H9 (cell line): ENCODE data around the gene MRTFA. TPM values are rescaled to one million over a fixed set of nuclear protein-coding genes. Genes with fewer than 3 reads are reported as not detected.
"Not testable (repeated sequence)": the region's sequence is repeated elsewhere in the genome, so short reads cannot be mapped to it uniquely, and the experiment has no call there.

Source experiments
- DNase-seq: peaks from one replicate; pipeline ENCODE4 v3.0.0-alpha.2; 2017
- H2AFZ ChIP-seq: one replicate; pipeline ENCODE4 v1.6.1; 2013; ENCODE audit warnings: mild to moderate bottlenecking, low read length, control low read depth, moderate library complexity
- H2AK5ac ChIP-seq: 2 replicates; pipeline ENCODE4 v1.6.1; 2013; ENCODE audit warnings: low read length, control low read depth, mixed read lengths; ENCODE audit not compliant: insufficient read length
- H2BK120ac ChIP-seq: one replicate; pipeline ENCODE4 v1.6.1; 2013; ENCODE audit warnings: low read depth, mild to moderate bottlenecking, low read length, control low read depth, inconsistent platforms; ENCODE audit not compliant: poor library complexity, severe bottlenecking
- H2BK12ac ChIP-seq: 2 replicates; pipeline ENCODE4 v1.6.1; 2013; ENCODE audit warnings: low read length, control low read depth, mixed read lengths, low read depth; ENCODE audit not compliant: insufficient read length
- H2BK15ac ChIP-seq: 2 replicates; pipeline ENCODE4 v1.6.1; 2013; ENCODE audit warnings: low read depth, low read length, control low read depth
- H2BK20ac ChIP-seq: one replicate; pipeline ENCODE4 v1.6.1; 2013; ENCODE audit warnings: low read depth, mild to moderate bottlenecking, low read length, control low read depth, inconsistent platforms; ENCODE audit not compliant: poor library complexity, severe bottlenecking
- H2BK5ac ChIP-seq: 2 replicates; pipeline ENCODE4 v1.6.1; 2013; ENCODE audit warnings: low read length, control low read depth, mixed read lengths; ENCODE audit not compliant: insufficient read length
- H3K14ac ChIP-seq: 2 replicates; pipeline ENCODE4 v1.6.1; 2013; ENCODE audit warnings: low read length, control low read depth; ENCODE audit not compliant: insufficient read depth
- H3K18ac ChIP-seq: 2 replicates; pipeline ENCODE4 v1.6.1; 2013; ENCODE audit warnings: low read depth, mild to moderate bottlenecking, mixed read lengths, low read length, control low read depth; ENCODE audit not compliant: insufficient read length
- H3K23ac ChIP-seq: 2 replicates; pipeline ENCODE4 v1.6.1; 2013; ENCODE audit warnings: low read length, control low read depth, mixed read lengths, low read depth; ENCODE audit not compliant: insufficient read length
- H3K23me2 ChIP-seq: 2 replicates; pipeline ENCODE4 v1.6.1; 2013; ENCODE audit warnings: low read depth, mild to moderate bottlenecking, mixed read lengths, low read length, control low read depth; ENCODE audit not compliant: insufficient read length, poor library complexity, severe bottlenecking
- H3K27ac ChIP-seq: 2 replicates; pipeline ENCODE4 v1.5.1; 2013; ENCODE audit warnings: low read length, control low read depth, mixed read lengths, low read depth; ENCODE audit not compliant: insufficient read length
- H3K27me3 ChIP-seq: 2 replicates; pipeline ENCODE4 v1.6.1; 2013; ENCODE audit warnings: low read length, control low read depth, inconsistent platforms; ENCODE audit not compliant: insufficient read depth
- H3K4ac ChIP-seq: 2 replicates; pipeline ENCODE4 v1.6.1; 2013; ENCODE audit warnings: low read depth, mild to moderate bottlenecking, control low read depth, inconsistent platforms, low read length, moderate library complexity
- H3K4me1 ChIP-seq: 2 replicates; pipeline ENCODE4 v1.6.1; 2013; ENCODE audit warnings: low read length, control low read depth, inconsistent platforms; ENCODE audit not compliant: insufficient read depth
- H3K4me2 ChIP-seq: 2 replicates; pipeline ENCODE4 v1.6.1; 2013; ENCODE audit warnings: low read length, control low read depth, mixed read lengths; ENCODE audit not compliant: insufficient read length, insufficient read depth
- H3K56ac ChIP-seq: 2 replicates; pipeline ENCODE4 v1.6.1; 2013; ENCODE audit warnings: low read depth, mild to moderate bottlenecking, mixed read lengths, low read length, control low read depth; ENCODE audit not compliant: insufficient read length
- H3K79me1 ChIP-seq: 2 replicates; pipeline ENCODE4 v1.6.1; 2013; ENCODE audit warnings: low read depth, mild to moderate bottlenecking, moderate library complexity, low read length, control low read depth, inconsistent platforms; ENCODE audit not compliant: insufficient read depth, poor library complexity, severe bottlenecking
- H3K79me2 ChIP-seq: 2 replicates; pipeline ENCODE4 v1.6.1; 2013; ENCODE audit warnings: low read length, control low read depth, inconsistent platforms; ENCODE audit not compliant: insufficient read depth
- H3K9ac ChIP-seq: 2 replicates; pipeline ENCODE4 v1.6.1; 2013; ENCODE audit warnings: low read length, control low read depth, mixed read lengths; ENCODE audit not compliant: insufficient read length; ENCODE audit errors: extremely low read depth
- H3K9me3 ChIP-seq: one replicate; pipeline ENCODE4 v1.6.1; 2013; ENCODE audit warnings: low read depth, low read length, inconsistent platforms; ENCODE audit not compliant: control insufficient read depth
- H3T11ph ChIP-seq: one replicate; pipeline ENCODE4 v1.6.1; 2013; ENCODE audit warnings: mild to moderate bottlenecking, low read length, control low read depth, inconsistent platforms
- H4K20me1 ChIP-seq: one replicate; pipeline ENCODE4 v1.6.1; 2013; ENCODE audit not compliant: control insufficient read depth, insufficient read length, insufficient read depth
- H4K5ac ChIP-seq: 2 replicates; pipeline ENCODE4 v1.6.1; 2013; ENCODE audit warnings: low read depth, mild to moderate bottlenecking, mixed read lengths, low read length, control low read depth; ENCODE audit not compliant: insufficient read length
- H4K8ac ChIP-seq: replicated peaks from 2 replicates; pipeline ENCODE4 v1.6.1; 2013; ENCODE audit warnings: low read length, control low read depth, mixed read lengths, low read depth; ENCODE audit not compliant: insufficient read length
- H4K91ac ChIP-seq: 2 replicates; pipeline ENCODE4 v1.6.1; 2013; ENCODE audit warnings: low read depth, mild to moderate bottlenecking, moderate library complexity, mixed read lengths, low read length, control low read depth; ENCODE audit not compliant: insufficient read length
- H3K27ac Mint-ChIP-seq, 3 experiments: 2 replicates in 2 of 3; 3 replicates in 1 of 3; pipeline ENCODE4 v1.8.0; 2020 to 2021; ENCODE audit warnings: mixed read lengths in 3 of 3, mild to moderate bottlenecking in 1 of 3, moderate library complexity in 1 of 3
- H3K27me3 Mint-ChIP-seq: 2 replicates; pipeline ENCODE4 v1.8.0; 2021; ENCODE audit warnings: low read depth, mild to moderate bottlenecking, moderate library complexity, mixed read lengths
- H3K36me3 Mint-ChIP-seq, 3 experiments: 2 replicates in 2 of 3; 3 replicates in 1 of 3; pipeline ENCODE4 v1.8.0; 2020 to 2021; ENCODE audit warnings: low read depth in 3 of 3, mixed read lengths in 3 of 3; ENCODE audit not compliant: insufficient read depth in 1 of 3
- H3K4me1 Mint-ChIP-seq, 2 experiments: 2 replicates each; pipeline ENCODE4 v1.8.0; 2020; ENCODE audit warnings: mixed read lengths in 2 of 2
- H3K4me3 Mint-ChIP-seq, 2 experiments: 2 replicates in 1 of 2; 3 replicates in 1 of 2; pipeline ENCODE4 v1.8.0; 2020 to 2021; ENCODE audit warnings: mild to moderate bottlenecking in 2 of 2, mixed read lengths in 2 of 2, moderate library complexity in 1 of 2
- H3K9me3 Mint-ChIP-seq, 2 experiments: 2 replicates in 1 of 2; 3 replicates in 1 of 2; pipeline ENCODE4 v1.8.0; 2020; ENCODE audit warnings: mild to moderate bottlenecking in 2 of 2, mixed read lengths in 2 of 2, moderate library complexity in 1 of 2
- CTCF ChIP-seq: fragments of 200-600 bp; sonication (generic); conservative IDR thresholded peaks from 3 replicates; pipeline ENCODE4 v1.8.0; 2021; ENCODE audit warnings: antibody characterized with exemption, mild to moderate bottlenecking
- WGBS: extraction: QIAGEN DNeasy Blood & Tissue Kit; methylation state at CpG from one replicate; pipeline ENCODE4 v1.1.7; 2013; ENCODE audit warnings: missing lambda C conversion rate, low lambda C conversion rate, mixed read lengths; ENCODE audit not compliant: insufficient read length; ENCODE audit errors: extremely low coverage; 5-methylcytosine and 5-hydroxymethylcytosine counted together
- total RNA-seq: library from RNA; stranded (reverse); gene quantifications from 2 replicates; pipeline ENCODE4 v1.2.1, GENCODE V29; 2021

The MRTFA gene
- total RNA-seq, 1 experiment from 2014 or later = 38.1 TPM

GRCh38 chr22:40509401-40510134 lies 127.0 kb downstream of the MRTFA start:
- Histone ChIP-seq H3K23me2 (no peaks in the 10 kb centered on the region), H3K9me3 (no peaks in the 10 kb centered on the region), H2BK15ac (no peak overlapping the region), H3K23ac (no peak overlapping the region), H3K14ac (no peak overlapping the region), H2BK5ac (no peak overlapping the region), H3K27me3 (no peaks in the 10 kb centered on the region), H3K56ac (no peak overlapping the region), H3K4ac (no peak overlapping the region), H3K9ac (no peak overlapping the region), H4K20me1 (no peaks in the 10 kb centered on the region), H3K79me2 (no peaks in the 10 kb centered on the region), H2AK5ac (no peak overlapping the region), H4K8ac (no peak overlapping the region), H4K5ac (no peak overlapping the region), H3K4me1 (peaks cover 2% of the 10 kb centered on the region; the same call in 1 of the 2 replicates), H3K18ac (no peak overlapping the region), H3K79me1 (no peaks in the 10 kb centered on the region), H3K4me2 (no peak overlapping the region), H2BK120ac (no peak overlapping the region), H2BK12ac (no peak overlapping the region), H2BK20ac (no peak overlapping the region), H3T11ph (no peak overlapping the region), H3K27ac (no peak overlapping the region), H2AFZ (no peak overlapping the region), H4K91ac (no peak overlapping the region)
- no CpG with 5 or more reads among the region's 4 CpGs for WGBS
- peaks cover 13 to 14% of the 10 kb centered on the region in 2 experiments for H3K4me1 Mint-ChIP-seq
- no peak for DNase-seq
- H3K27me3 Mint-ChIP-seq = no peaks in the 10 kb centered on the region
- no peak overlapping the region for H3K4me3 Mint-ChIP-seq
- TF ChIP-seq CTCF = no peak
- no peaks in the 10 kb centered on the region for H3K9me3 Mint-ChIP-seq
- peak overlapping the region in 2 of 3 experiments; percentile 9 to 58; a peak in 3 of 7 replicates for H3K27ac Mint-ChIP-seq
- no peaks in the 10 kb centered on the region for H3K36me3 Mint-ChIP-seq

- not testable (repeated sequence) for H3K27me3 Mint-ChIP-seq, H3K4me1 ChIP-seq, H3K23ac ChIP-seq, DNase-seq, H4K8ac ChIP-seq, H4K5ac ChIP-seq, H2BK15ac ChIP-seq, H3K9ac ChIP-seq, H2AFZ ChIP-seq, H3K9me3 Mint-ChIP-seq, H2BK120ac ChIP-seq, H2BK12ac ChIP-seq, H2AK5ac ChIP-seq, H3K27ac Mint-ChIP-seq, H3T11ph ChIP-seq, H4K91ac ChIP-seq, H3K27me3 ChIP-seq, H3K56ac ChIP-seq, H3K9me3 ChIP-seq, H3K4me2 ChIP-seq, H2BK20ac ChIP-seq, H3K27ac ChIP-seq, H3K14ac ChIP-seq, H3K4me3 Mint-ChIP-seq, H2BK5ac ChIP-seq, H3K23me2 ChIP-seq, H3K79me2 ChIP-seq, H3K79me1 ChIP-seq, H4K20me1 ChIP-seq, H3K18ac ChIP-seq, H3K4ac ChIP-seq, H3K36me3 Mint-ChIP-seq
- H3K4me1 Mint-ChIP-seq = peaks cover 13 to 14% of the 10 kb centered on the region in 2 experiments
- no CpG with 5 or more reads among the region's 8 CpGs for WGBS
Observed at GRCh38 chr22:40508046-40508445, 128.5 kb downstream of the MRTFA start.
